Astrocyte (in vitro differentiated cells and primary cell): ENCODE data around the gene PRR30. TPM values are rescaled to one million over a fixed set of nuclear protein-coding genes. Genes with fewer than 3 reads are reported as not detected.

ENCODE experiments used
- DNase-seq: peaks from one replicate; pipeline ENCODE4 v3.0.0-alpha.2; 2010; ENCODE audit warnings: low read depth
- FAIRE-seq: peaks from 2 replicates; lab custom pipeline; 2011; peaks lifted over from hg19 to GRCh38; lab: Jason Lieb, UNC
- H2AFZ ChIP-seq: 2 replicates; pipeline ENCODE4 v1.6.0; 2012; ENCODE audit warnings: low read depth, low read length, inconsistent platforms
- H3K27ac ChIP-seq: 2 replicates; pipeline ENCODE4 v1.5.1; 2011; ENCODE audit warnings: low read depth, low read length, inconsistent platforms
- H3K27me3 ChIP-seq: 2 replicates; pipeline ENCODE4 v1.6.0; 2011; ENCODE audit warnings: low read length, inconsistent platforms; ENCODE audit not compliant: insufficient read depth
- H3K36me3 ChIP-seq: 2 replicates; pipeline ENCODE4 v1.5.1; 2011; ENCODE audit warnings: low read length, inconsistent platforms; ENCODE audit not compliant: insufficient read depth
- H3K4me1 ChIP-seq: 2 replicates; pipeline ENCODE4 v1.5.1; 2011; ENCODE audit warnings: low read length, inconsistent platforms; ENCODE audit not compliant: insufficient read depth
- H3K4me2 ChIP-seq: 2 replicates; pipeline ENCODE4 v1.6.0; 2012; ENCODE audit warnings: low read length, inconsistent platforms
- H3K4me3 ChIP-seq: 2 replicates; pipeline ENCODE4 v1.5.1; 2011; ENCODE audit warnings: low read depth, mild to moderate bottlenecking, low read length, inconsistent platforms; ENCODE audit not compliant: insufficient read depth
- H3K79me2 ChIP-seq: 2 replicates; pipeline ENCODE4 v1.6.0; 2012; ENCODE audit warnings: mild to moderate bottlenecking, low read length, inconsistent platforms; ENCODE audit not compliant: insufficient read depth
- H3K9ac ChIP-seq: 2 replicates; pipeline ENCODE4 v1.6.0; 2012; ENCODE audit warnings: mild to moderate bottlenecking, low read length, inconsistent platforms
- H3K9me3 ChIP-seq: 2 replicates; pipeline ENCODE4 v1.5.1; 2012; ENCODE audit warnings: low read depth, mild to moderate bottlenecking, low read length, inconsistent platforms; ENCODE audit not compliant: insufficient read depth
- H4K20me1 ChIP-seq: 2 replicates; pipeline ENCODE4 v1.6.0; 2012; ENCODE audit warnings: low read length, inconsistent platforms; ENCODE audit not compliant: insufficient read depth
- H3K27ac Mint-ChIP-seq: one replicate; pipeline ENCODE4 v1.8.0; 2021; ENCODE audit warnings: mild to moderate bottlenecking, mixed read lengths; ENCODE audit not compliant: unreplicated experiment
- H3K27me3 Mint-ChIP-seq: one replicate; pipeline ENCODE4 v1.8.0; 2021; ENCODE audit warnings: low read depth, mixed read lengths; ENCODE audit not compliant: unreplicated experiment
- H3K36me3 Mint-ChIP-seq: one replicate; pipeline ENCODE4 v1.8.0; 2021; ENCODE audit warnings: low read depth, mixed read lengths; ENCODE audit not compliant: unreplicated experiment
- H3K4me1 Mint-ChIP-seq: one replicate; pipeline ENCODE4 v1.8.0; 2021; ENCODE audit warnings: low read depth, mixed read lengths; ENCODE audit not compliant: unreplicated experiment
- H3K4me3 Mint-ChIP-seq: one replicate; pipeline ENCODE4 v1.8.0; 2021; ENCODE audit warnings: mild to moderate bottlenecking, moderate library complexity, mixed read lengths; ENCODE audit not compliant: unreplicated experiment
- H3K9me3 Mint-ChIP-seq: one replicate; pipeline ENCODE4 v1.8.0; 2021; ENCODE audit warnings: mild to moderate bottlenecking, mixed read lengths; ENCODE audit not compliant: unreplicated experiment
- CTCF ChIP-seq: IDR thresholded peaks from 2 replicates; pipeline ENCODE4 v1.5.1; 2011; ENCODE audit warnings: low read depth, mild to moderate bottlenecking, inconsistent platforms, low read length, moderate library complexity; ENCODE audit not compliant: insufficient read depth
- EZH2 ChIP-seq: IDR thresholded peaks from 2 replicates; pipeline ENCODE4 v1.6.1; 2012; ENCODE audit warnings: mild to moderate bottlenecking, low read length, inconsistent platforms; ENCODE audit not compliant: insufficient read depth
- total RNA-seq: library from RNA; stranded (reverse); gene quantifications from 2 replicates; pipeline ENCODE4 v1.2.1, GENCODE V29; 2021

Gene PRR30
- total RNA-seq, 1 donor from 2014 or later, result not detected

- H3K4me1 Mint-ChIP-seq, result peaks cover 4% of the 10 kb centered on the region
- H3K4me3 Mint-ChIP-seq, result no peak overlapping the region
- peaks cover 16% of the 10 kb centered on the region for H3K27me3 Mint-ChIP-seq
- peaks cover 3% of the 10 kb centered on the region for H3K27me3 ChIP-seq
- peaks cover under 1% of the 10 kb centered on the region for H3K4me1 ChIP-seq
- no peaks in the 10 kb centered on the region for H3K9me3 ChIP-seq
- no peak overlapping the region for H2AFZ ChIP-seq
- no peak overlapping the region for H3K27ac Mint-ChIP-seq
- no peaks in the 10 kb centered on the region for H3K9me3 Mint-ChIP-seq
- H4K20me1 ChIP-seq, result peaks cover 31% of the 10 kb centered on the region
- H3K36me3 ChIP-seq, result peaks cover 8% of the 10 kb centered on the region
- peaks cover 12% of the 10 kb centered on the region for H3K36me3 Mint-ChIP-seq
- peaks cover 13% of the 10 kb centered on the region for H3K79me2 ChIP-seq
- no peak overlapping the region for H3K9ac ChIP-seq
- H3K4me2 ChIP-seq, result no peak overlapping the region
- H3K4me3 ChIP-seq, result no peak overlapping the region
- H3K27ac ChIP-seq, result no peak overlapping the region
- TF ChIP-seq EZH2, result no peak
- TF ChIP-seq CTCF, result no peak
- no peak for FAIRE-seq
- DNase-seq, result no peak
These were observed 11.1 kb downstream of the PRR30 start for GRCh38 chr2:27127883-27128667.

GRCh38 chr2:27126252-27126710 is 12.9 kb downstream of the PRR30 start:
- peaks cover 13% of the 10 kb centered on the region for H3K27me3 ChIP-seq
- no peak overlapping the region for H3K9ac ChIP-seq
- H2AFZ ChIP-seq, result no peak overlapping the region
- peaks cover 34% of the 10 kb centered on the region for H3K27me3 Mint-ChIP-seq
- no peak overlapping the region for H3K27ac Mint-ChIP-seq
- no peak for FAIRE-seq
- no peak overlapping the region for H3K27ac ChIP-seq
- H3K9me3 ChIP-seq, result no peaks in the 10 kb centered on the region
- peaks cover 13% of the 10 kb centered on the region for H4K20me1 ChIP-seq
- peaks cover 8% of the 10 kb centered on the region for H3K36me3 ChIP-seq
- no peak overlapping the region for H3K4me3 ChIP-seq
- peaks cover 8% of the 10 kb centered on the region for H3K36me3 Mint-ChIP-seq
- no peak overlapping the region for H3K4me2 ChIP-seq
- no peak for DNase-seq
- H3K79me2 ChIP-seq, result no peaks in the 10 kb centered on the region
- no peaks in the 10 kb centered on the region for H3K4me1 Mint-ChIP-seq
- no peak for TF ChIP-seq EZH2
- TF ChIP-seq CTCF, result no peak
- H3K4me1 ChIP-seq, result no peaks in the 10 kb centered on the region
- H3K4me3 Mint-ChIP-seq, result no peak overlapping the region
- no peaks in the 10 kb centered on the region for H3K9me3 Mint-ChIP-seq

GRCh38 chr2:27125104-27125503 is 14.1 kb downstream of the PRR30 start:
- H4K20me1 ChIP-seq, result peaks cover 6% of the 10 kb centered on the region
- no peak overlapping the region for H3K27ac Mint-ChIP-seq
- no peaks in the 10 kb centered on the region for H3K4me1 ChIP-seq
- no peak overlapping the region for H3K9ac ChIP-seq
- no peaks in the 10 kb centered on the region for H3K36me3 ChIP-seq
- no peak overlapping the region for H2AFZ ChIP-seq
- DNase-seq, result no peak
- no peaks in the 10 kb centered on the region for H3K79me2 ChIP-seq
- H3K36me3 Mint-ChIP-seq, result peaks cover 4% of the 10 kb centered on the region
- TF ChIP-seq EZH2 (no peak), CTCF (no peak)
- H3K4me1 Mint-ChIP-seq, result no peaks in the 10 kb centered on the region
- no peak overlapping the region for H3K4me3 ChIP-seq
- H3K4me2 ChIP-seq, result no peak overlapping the region
- H3K4me3 Mint-ChIP-seq, result no peak overlapping the region
- H3K27me3 Mint-ChIP-seq, result peaks cover 43% of the 10 kb centered on the region
- H3K9me3 Mint-ChIP-seq, result peaks cover 3% of the 10 kb centered on the region
- no peak overlapping the region for H3K27ac ChIP-seq
- no peaks in the 10 kb centered on the region for H3K9me3 ChIP-seq
- no peak for FAIRE-seq
- H3K27me3 ChIP-seq, result peaks cover 23% of the 10 kb centered on the region
